H9 (cell line): ENCODE results near the gene FOXL1. TPM values are rescaled to one million over a fixed set of nuclear protein-coding genes. Genes with fewer than 3 reads are reported as not detected.

Source experiments
- DNase-seq: peaks from one replicate; pipeline ENCODE4 v3.0.0-alpha.2; 2017
- H2AFZ ChIP-seq: one replicate; pipeline ENCODE4 v1.6.1; 2013; ENCODE audit warnings: mild to moderate bottlenecking, low read length, control low read depth, moderate library complexity
- H2AK5ac ChIP-seq: 2 replicates; pipeline ENCODE4 v1.6.1; 2013; ENCODE audit warnings: low read length, control low read depth, mixed read lengths; ENCODE audit not compliant: insufficient read length
- H2BK120ac ChIP-seq: one replicate; pipeline ENCODE4 v1.6.1; 2013; ENCODE audit warnings: low read depth, mild to moderate bottlenecking, low read length, control low read depth, inconsistent platforms; ENCODE audit not compliant: poor library complexity, severe bottlenecking
- H2BK12ac ChIP-seq: 2 replicates; pipeline ENCODE4 v1.6.1; 2013; ENCODE audit warnings: low read length, control low read depth, mixed read lengths, low read depth; ENCODE audit not compliant: insufficient read length
- H2BK15ac ChIP-seq: 2 replicates; pipeline ENCODE4 v1.6.1; 2013; ENCODE audit warnings: low read depth, low read length, control low read depth
- H2BK20ac ChIP-seq: one replicate; pipeline ENCODE4 v1.6.1; 2013; ENCODE audit warnings: low read depth, mild to moderate bottlenecking, low read length, control low read depth, inconsistent platforms; ENCODE audit not compliant: poor library complexity, severe bottlenecking
- H2BK5ac ChIP-seq: 2 replicates; pipeline ENCODE4 v1.6.1; 2013; ENCODE audit warnings: low read length, control low read depth, mixed read lengths; ENCODE audit not compliant: insufficient read length
- H3K14ac ChIP-seq: 2 replicates; pipeline ENCODE4 v1.6.1; 2013; ENCODE audit warnings: low read length, control low read depth; ENCODE audit not compliant: insufficient read depth
- H3K18ac ChIP-seq: 2 replicates; pipeline ENCODE4 v1.6.1; 2013; ENCODE audit warnings: low read depth, mild to moderate bottlenecking, mixed read lengths, low read length, control low read depth; ENCODE audit not compliant: insufficient read length
- H3K23ac ChIP-seq: 2 replicates; pipeline ENCODE4 v1.6.1; 2013; ENCODE audit warnings: low read length, control low read depth, mixed read lengths, low read depth; ENCODE audit not compliant: insufficient read length
- H3K23me2 ChIP-seq: 2 replicates; pipeline ENCODE4 v1.6.1; 2013; ENCODE audit warnings: low read depth, mild to moderate bottlenecking, mixed read lengths, low read length, control low read depth; ENCODE audit not compliant: insufficient read length, poor library complexity, severe bottlenecking
- H3K27ac ChIP-seq: 2 replicates; pipeline ENCODE4 v1.5.1; 2013; ENCODE audit warnings: low read length, control low read depth, mixed read lengths, low read depth; ENCODE audit not compliant: insufficient read length
- H3K27me3 ChIP-seq: 2 replicates; pipeline ENCODE4 v1.6.1; 2013; ENCODE audit warnings: low read length, control low read depth, inconsistent platforms; ENCODE audit not compliant: insufficient read depth
- H3K4ac ChIP-seq: 2 replicates; pipeline ENCODE4 v1.6.1; 2013; ENCODE audit warnings: low read depth, mild to moderate bottlenecking, control low read depth, inconsistent platforms, low read length, moderate library complexity
- H3K4me1 ChIP-seq: 2 replicates; pipeline ENCODE4 v1.6.1; 2013; ENCODE audit warnings: low read length, control low read depth, inconsistent platforms; ENCODE audit not compliant: insufficient read depth
- H3K4me2 ChIP-seq: 2 replicates; pipeline ENCODE4 v1.6.1; 2013; ENCODE audit warnings: low read length, control low read depth, mixed read lengths; ENCODE audit not compliant: insufficient read length, insufficient read depth
- H3K56ac ChIP-seq: 2 replicates; pipeline ENCODE4 v1.6.1; 2013; ENCODE audit warnings: low read depth, mild to moderate bottlenecking, mixed read lengths, low read length, control low read depth; ENCODE audit not compliant: insufficient read length
- H3K79me1 ChIP-seq: 2 replicates; pipeline ENCODE4 v1.6.1; 2013; ENCODE audit warnings: low read depth, mild to moderate bottlenecking, moderate library complexity, low read length, control low read depth, inconsistent platforms; ENCODE audit not compliant: insufficient read depth, poor library complexity, severe bottlenecking
- H3K79me2 ChIP-seq: 2 replicates; pipeline ENCODE4 v1.6.1; 2013; ENCODE audit warnings: low read length, control low read depth, inconsistent platforms; ENCODE audit not compliant: insufficient read depth
- H3K9ac ChIP-seq: 2 replicates; pipeline ENCODE4 v1.6.1; 2013; ENCODE audit warnings: low read length, control low read depth, mixed read lengths; ENCODE audit not compliant: insufficient read length; ENCODE audit errors: extremely low read depth
- H3K9me3 ChIP-seq: one replicate; pipeline ENCODE4 v1.6.1; 2013; ENCODE audit warnings: low read depth, low read length, inconsistent platforms; ENCODE audit not compliant: control insufficient read depth
- H3T11ph ChIP-seq: one replicate; pipeline ENCODE4 v1.6.1; 2013; ENCODE audit warnings: mild to moderate bottlenecking, low read length, control low read depth, inconsistent platforms
- H4K20me1 ChIP-seq: one replicate; pipeline ENCODE4 v1.6.1; 2013; ENCODE audit not compliant: control insufficient read depth, insufficient read length, insufficient read depth
- H4K5ac ChIP-seq: 2 replicates; pipeline ENCODE4 v1.6.1; 2013; ENCODE audit warnings: low read depth, mild to moderate bottlenecking, mixed read lengths, low read length, control low read depth; ENCODE audit not compliant: insufficient read length
- H4K8ac ChIP-seq: replicated peaks from 2 replicates; pipeline ENCODE4 v1.6.1; 2013; ENCODE audit warnings: low read length, control low read depth, mixed read lengths, low read depth; ENCODE audit not compliant: insufficient read length
- H4K91ac ChIP-seq: 2 replicates; pipeline ENCODE4 v1.6.1; 2013; ENCODE audit warnings: low read depth, mild to moderate bottlenecking, moderate library complexity, mixed read lengths, low read length, control low read depth; ENCODE audit not compliant: insufficient read length
- H3K27ac Mint-ChIP-seq, 3 experiments: 2 replicates in 2 of 3; 3 replicates in 1 of 3; pipeline ENCODE4 v1.8.0; 2020 to 2021; ENCODE audit warnings: mixed read lengths in 3 of 3, mild to moderate bottlenecking in 1 of 3, moderate library complexity in 1 of 3
- H3K27me3 Mint-ChIP-seq: 2 replicates; pipeline ENCODE4 v1.8.0; 2021; ENCODE audit warnings: low read depth, mild to moderate bottlenecking, moderate library complexity, mixed read lengths
- H3K36me3 Mint-ChIP-seq, 3 experiments: 2 replicates in 2 of 3; 3 replicates in 1 of 3; pipeline ENCODE4 v1.8.0; 2020 to 2021; ENCODE audit warnings: low read depth in 3 of 3, mixed read lengths in 3 of 3; ENCODE audit not compliant: insufficient read depth in 1 of 3
- H3K4me1 Mint-ChIP-seq, 2 experiments: 2 replicates each; pipeline ENCODE4 v1.8.0; 2020; ENCODE audit warnings: mixed read lengths in 2 of 2
- H3K4me3 Mint-ChIP-seq, 2 experiments: 2 replicates in 1 of 2; 3 replicates in 1 of 2; pipeline ENCODE4 v1.8.0; 2020 to 2021; ENCODE audit warnings: mild to moderate bottlenecking in 2 of 2, mixed read lengths in 2 of 2, moderate library complexity in 1 of 2
- H3K9me3 Mint-ChIP-seq, 2 experiments: 2 replicates in 1 of 2; 3 replicates in 1 of 2; pipeline ENCODE4 v1.8.0; 2020; ENCODE audit warnings: mild to moderate bottlenecking in 2 of 2, mixed read lengths in 2 of 2, moderate library complexity in 1 of 2
- WGBS: extraction: QIAGEN DNeasy Blood & Tissue Kit; methylation state at CpG from one replicate; pipeline ENCODE4 v1.1.7; 2013; ENCODE audit warnings: missing lambda C conversion rate, low lambda C conversion rate, mixed read lengths; ENCODE audit not compliant: insufficient read length; ENCODE audit errors: extremely low coverage; 5-methylcytosine and 5-hydroxymethylcytosine counted together
- total RNA-seq: library from RNA; stranded (reverse); gene quantifications from 2 replicates; pipeline ENCODE4 v1.2.1, GENCODE V29; 2021
- TF ChIP-seq, protein P1 (sequence below): fragments of 200-600 bp; sonication (generic); conservative IDR thresholded peaks from 3 replicates; pipeline ENCODE4 v1.8.0; 2021; ENCODE audit warnings: antibody characterized with exemption, mild to moderate bottlenecking

The FOXL1 gene
- total RNA-seq, 1 experiment from 2014 or later = 0.09 TPM

DNA sequence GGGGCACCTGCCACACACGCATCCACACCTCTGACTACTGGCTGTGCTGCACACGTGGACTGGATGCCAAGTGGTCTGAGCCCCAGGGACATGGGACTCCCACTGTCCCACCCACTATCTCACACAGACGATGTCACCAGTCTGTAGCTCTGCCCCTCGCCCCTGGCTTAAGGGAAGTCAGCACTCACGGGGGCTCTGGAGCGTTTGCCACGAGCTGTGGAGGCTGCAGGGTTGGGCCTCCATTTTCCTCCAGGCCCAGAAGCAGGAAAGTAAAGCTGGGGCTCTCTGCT, 45.9 kb upstream of the FOXL1 start:
- H3K4me1 ChIP-seq = no peaks in the 10 kb centered on the region
- no peaks in the 10 kb centered on the region for H3K9me3 ChIP-seq
- H4K5ac ChIP-seq = no peak overlapping the region
- no peaks in the 10 kb centered on the region for H3K27me3 ChIP-seq
- no peak overlapping the region for H4K8ac ChIP-seq
- H3K23ac ChIP-seq = no peak overlapping the region
- H4K91ac ChIP-seq = no peak overlapping the region
- Mint-ChIP-seq H3K27me3 (peaks cover 5% of the 10 kb centered on the region), H3K27ac (no peak overlapping the region), H3K36me3 (peaks cover 0 to 3% (median 0%) of the 10 kb centered on the region in 3 experiments; a peak in 1 of 7 replicates), H3K4me3 (no peak overlapping the region), H3K4me1 (peaks cover 5 to 9% of the 10 kb centered on the region in 2 experiments; a peak in 3 of 4 replicates), H3K9me3 (peaks cover 0 to 2% of the 10 kb centered on the region in 2 experiments; a peak in 2 of 5 replicates)
- DNase-seq = no peak
- H2BK12ac ChIP-seq = no peak overlapping the region
- H3K14ac ChIP-seq = no peak overlapping the region
- no peaks in the 10 kb centered on the region for H3K79me2 ChIP-seq
- no peak overlapping the region for H2AFZ ChIP-seq
- no peak overlapping the region for H3K9ac ChIP-seq
- no peaks in the 10 kb centered on the region for H4K20me1 ChIP-seq
- H2BK15ac ChIP-seq = no peak overlapping the region
- no CpG with 5 or more reads among the region's 7 CpGs for WGBS
- H3K23me2 ChIP-seq = no peaks in the 10 kb centered on the region
- H2BK5ac ChIP-seq = no peak overlapping the region
- no peak overlapping the region for H3K4ac ChIP-seq
- TF ChIP-seq, protein P1, sequence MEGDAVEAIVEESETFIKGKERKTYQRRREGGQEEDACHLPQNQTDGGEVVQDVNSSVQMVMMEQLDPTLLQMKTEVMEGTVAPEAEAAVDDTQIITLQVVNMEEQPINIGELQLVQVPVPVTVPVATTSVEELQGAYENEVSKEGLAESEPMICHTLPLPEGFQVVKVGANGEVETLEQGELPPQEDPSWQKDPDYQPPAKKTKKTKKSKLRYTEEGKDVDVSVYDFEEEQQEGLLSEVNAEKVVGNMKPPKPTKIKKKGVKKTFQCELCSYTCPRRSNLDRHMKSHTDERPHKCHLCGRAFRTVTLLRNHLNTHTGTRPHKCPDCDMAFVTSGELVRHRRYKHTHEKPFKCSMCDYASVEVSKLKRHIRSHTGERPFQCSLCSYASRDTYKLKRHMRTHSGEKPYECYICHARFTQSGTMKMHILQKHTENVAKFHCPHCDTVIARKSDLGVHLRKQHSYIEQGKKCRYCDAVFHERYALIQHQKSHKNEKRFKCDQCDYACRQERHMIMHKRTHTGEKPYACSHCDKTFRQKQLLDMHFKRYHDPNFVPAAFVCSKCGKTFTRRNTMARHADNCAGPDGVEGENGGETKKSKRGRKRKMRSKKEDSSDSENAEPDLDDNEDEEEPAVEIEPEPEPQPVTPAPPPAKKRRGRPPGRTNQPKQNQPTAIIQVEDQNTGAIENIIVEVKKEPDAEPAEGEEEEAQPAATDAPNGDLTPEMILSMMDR = no peak
- H3K18ac ChIP-seq = no peak overlapping the region
- H3K4me2 ChIP-seq = no peak overlapping the region
- no peak overlapping the region for H3T11ph ChIP-seq
- no peak overlapping the region for H3K56ac ChIP-seq
- no peak overlapping the region for H2AK5ac ChIP-seq
- H2BK20ac ChIP-seq = no peak overlapping the region
- no peaks in the 10 kb centered on the region for H3K79me1 ChIP-seq
- no peak overlapping the region for H2BK120ac ChIP-seq
- H3K27ac ChIP-seq = no peak overlapping the region
